ENCODE measurements around the gene NCAM1. TPM values are rescaled to one million over a fixed set of nuclear protein-coding genes. Genes with fewer than 3 reads are reported as not detected.

Gene NCAM1
- polyA plus RNA-seq, 2 of the 4 experiments (the other 2 are of a cell fraction), result 0.01 to 0.12 TPM

DNA sequence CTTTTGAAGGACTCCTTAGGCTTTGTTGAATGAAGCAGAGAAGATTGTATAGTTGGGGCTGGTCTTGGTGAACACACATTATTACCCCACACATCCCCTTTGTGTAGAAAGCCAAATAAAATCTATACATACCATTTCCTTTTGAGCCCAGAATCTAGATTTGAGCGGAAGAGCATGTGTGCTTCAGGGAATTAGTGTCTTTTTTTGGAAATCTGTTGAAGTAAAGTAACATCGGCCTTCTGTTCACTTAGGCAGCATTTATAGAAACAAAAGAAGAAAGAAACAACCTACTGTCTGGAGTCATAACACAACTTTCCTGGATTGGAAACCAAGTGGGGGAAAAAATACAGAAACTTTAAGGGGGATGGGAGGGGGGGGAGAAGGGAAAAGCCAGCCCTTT lies 315.2 kb downstream of the NCAM1 start:
- ATAC-seq (no peak), FAIRE-seq (no peak), DNase-seq (ENCODE audit: low read depth in 1 of 2, low spot score in 1 of 2) (no peak)
- Histone ChIP-seq H3K9me3 (no peaks in the 10 kb centered on the region), H3K27ac (no peak overlapping the region), H3K4me1 (no peaks in the 10 kb centered on the region), H3K4me3 (no peak overlapping the region), H3K4me2 (no peak overlapping the region)
- no peak for TF ChIP-seq HOXB13 (CRISPR knock-in tag; IDR thresholded peaks at IDR 0.05; ENCODE audit: low read depth)
- TF ChIP-seq POLR2A (IDR thresholded peaks at IDR 0.05; ENCODE audit: low read length), result no peak
- TF ChIP-seq SREBF2 (IDR thresholded peaks at IDR 0.05), result no peak
- TF ChIP-seq CEBPB (IDR thresholded peaks at IDR 0.05), result no peak
- TF ChIP-seq MAZ (IDR thresholded peaks at IDR 0.05; ENCODE audit: borderline replicate concordance, low read depth, low read length), result no peak
- no peak for TF ChIP-seq ZSCAN20 (CRISPR knock-in tag; IDR thresholded peaks at IDR 0.05)
- TF ChIP-seq E2F6 (IDR thresholded peaks at IDR 0.05; ENCODE audit: borderline replicate concordance, low read depth), result no peak
- TF ChIP-seq CHD2 (IDR thresholded peaks at IDR 0.05; ENCODE audit: low read length, partially characterized antibody), result no peak
- TF ChIP-seq SMC3 (IDR thresholded peaks at IDR 0.05), result no peak
- no peak for TF ChIP-seq TFCP2L1 (CRISPR knock-in tag; IDR thresholded peaks at IDR 0.05)
- TF ChIP-seq REST (IDR thresholded peaks at IDR 0.05), result no peak
- no peak for TF ChIP-seq ATOH8 (CRISPR knock-in tag; IDR thresholded peaks at IDR 0.05; ENCODE audit: low read depth)
- WGBS (ENCODE audit: missing lambda C conversion rate), result 88% methylated on average over 2 of the region's 2 CpGs
- ChIA-PET POLR2A (no interaction called here), CTCF (interaction anchor here (3.3 kb wide), 1 partner anchor 13 kb away, joined by 10 read pairs; no protein-coding TSS in a partner anchor)

DNA sequence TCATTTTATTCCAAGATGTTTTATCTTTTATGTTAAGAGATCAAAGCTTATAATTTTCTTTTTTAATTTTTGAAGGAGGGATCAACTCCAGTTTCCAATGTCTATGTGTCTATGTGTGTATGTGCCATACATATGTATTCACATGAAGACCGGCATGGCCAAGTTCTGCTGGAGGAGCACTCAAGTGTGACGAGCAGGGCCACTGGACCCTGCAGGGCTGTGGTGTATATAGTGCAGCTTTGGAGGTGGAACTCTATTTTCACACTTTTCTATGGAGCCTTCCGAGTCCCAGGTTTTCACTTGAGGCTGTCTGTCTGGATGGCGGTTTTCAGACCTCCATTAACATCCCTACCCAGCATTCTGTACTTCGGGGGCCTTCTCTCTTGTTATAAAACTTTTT lies 316.7 kb downstream of the NCAM1 start:
- no peak overlapping the region for H3K4me2 ChIP-seq
- ATAC-seq, result no peak
- 50% methylated on average over 5 of the region's 5 CpGs for WGBS (ENCODE audit: missing lambda C conversion rate)
- FAIRE-seq, result no peak
- TF ChIP-seq HOXB5 (CRISPR knock-in tag; IDR thresholded peaks at IDR 0.05) (no peak), NFE2L2 (conservative IDR thresholded peaks at IDR 0.05; ENCODE audit: low read length) (no peak), JUN (IDR thresholded peaks at IDR 0.05) (no peak), HOXB13 (CRISPR knock-in tag; IDR thresholded peaks at IDR 0.05; ENCODE audit: low read depth) (no peak), SREBF2 (IDR thresholded peaks at IDR 0.05) (no peak), REST (IDR thresholded peaks at IDR 0.05) (no peak), TFCP2L1 (CRISPR knock-in tag; IDR thresholded peaks at IDR 0.05) (no peak), RARB (CRISPR knock-in tag; IDR thresholded peaks at IDR 0.05) (no peak), EP300 (IDR thresholded peaks at IDR 0.05) (no peak), ZNF302 (CRISPR knock-in tag; IDR thresholded peaks at IDR 0.05) (no peak), RNF2 (IDR thresholded peaks at IDR 0.05; ENCODE audit: borderline replicate concordance, low read depth) (no peak), CHD2 (IDR thresholded peaks at IDR 0.05; ENCODE audit: low read length, partially characterized antibody) (no peak), KDM5A (IDR thresholded peaks at IDR 0.05) (no peak), NPAS2 (CRISPR knock-in tag; IDR thresholded peaks at IDR 0.05; ENCODE audit: borderline replicate concordance) (no peak), BCL3 (IDR thresholded peaks at IDR 0.05) (no peak), CBX2 (IDR thresholded peaks at IDR 0.05; ENCODE audit: borderline replicate concordance, low read depth) (no peak), RCOR1 (IDR thresholded peaks at IDR 0.05; ENCODE audit: low read depth, low read length) (no peak)
- TF ChIP-seq, protein P1, sequence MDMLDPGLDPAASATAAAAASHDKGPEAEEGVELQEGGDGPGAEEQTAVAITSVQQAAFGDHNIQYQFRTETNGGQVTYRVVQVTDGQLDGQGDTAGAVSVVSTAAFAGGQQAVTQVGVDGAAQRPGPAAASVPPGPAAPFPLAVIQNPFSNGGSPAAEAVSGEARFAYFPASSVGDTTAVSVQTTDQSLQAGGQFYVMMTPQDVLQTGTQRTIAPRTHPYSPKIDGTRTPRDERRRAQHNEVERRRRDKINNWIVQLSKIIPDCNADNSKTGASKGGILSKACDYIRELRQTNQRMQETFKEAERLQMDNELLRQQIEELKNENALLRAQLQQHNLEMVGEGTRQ (IDR thresholded peaks at IDR 0.05), result no peak
- TF ChIP-seq, protein P2, sequence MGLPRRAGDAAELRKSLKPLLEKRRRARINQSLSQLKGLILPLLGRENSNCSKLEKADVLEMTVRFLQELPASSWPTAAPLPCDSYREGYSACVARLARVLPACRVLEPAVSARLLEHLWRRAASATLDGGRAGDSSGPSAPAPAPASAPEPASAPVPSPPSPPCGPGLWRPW (IDR thresholded peaks at IDR 0.05), result no peak
- no peak for DNase-seq (ENCODE audit: low read depth in 1 of 2, low spot score in 1 of 2)
- ChIA-PET POLR2A (no interaction called here), CTCF (interaction anchor here (1.1 kb wide), 2 partner anchors 11 to 301 kb away, joined by 3 to 7 read pairs; no protein-coding TSS in a partner anchor)
- H3K27ac ChIP-seq, result no peak overlapping the region
- no peaks in the 10 kb centered on the region for H3K4me1 ChIP-seq
- no peaks in the 10 kb centered on the region for H3K9me3 ChIP-seq
- no peak overlapping the region for H3K4me3 ChIP-seq

All from A549 (cell line).